Panc1 (cell line): ENCODE results near the gene COL27A1. TPM values are rescaled to one million over a fixed set of nuclear protein-coding genes. Genes with fewer than 3 reads are reported as not detected.

Experiments used
- ATAC-seq: fragments of 200-7000 bp; cut with Tn5 transposase; 2 replicates; pipeline ENCODE4 v1.9.1; 2020; ENCODE audit warnings: mild to moderate bottlenecking, moderate library complexity
- BruUV-seq: library from RNA; stranded (reverse); fragments of 400-500 nt; replicated peaks from 2 replicates; lab custom pipeline; 2021; lab: Mats Ljungman, UMichigan
- CTCF ChIA-PET: fragments of 300-600 bp; sonication (Branson Sonifier 250); formaldehyde crosslinking; loops from one replicate; lab custom pipeline; 2022; ENCODE audit warnings: antibody characterized with exemption; lab: Charles Lee
- POLR2A ChIA-PET: fragments of 300-600 bp; sonication (Branson Sonifier 250); formaldehyde crosslinking; loops from one replicate; lab custom pipeline; 2022; ENCODE audit warnings: antibody characterized with exemption; lab: Charles Lee
- DNase-seq: peaks from one replicate; pipeline ENCODE4 v3.0.0-alpha.2; 2010; ENCODE audit warnings: low read depth, low spot score
- H3K27ac ChIP-seq: 2 replicates; pipeline ENCODE4 v1.5.1; 2011; ENCODE audit warnings: mild to moderate bottlenecking, low read length, inconsistent platforms
- H3K27me3 ChIP-seq: fragments of 200-500 bp; sonication (Bioruptor generic); 2 replicates; pipeline ENCODE4 v1.6.0; 2014; ENCODE audit warnings: low read length, inconsistent platforms; ENCODE audit not compliant: control insufficient read depth, insufficient read depth
- H3K36me3 ChIP-seq: fragments of 200-500 bp; sonication (Bioruptor generic); 2 replicates; pipeline ENCODE4 v1.5.1; 2014; ENCODE audit warnings: inconsistent platforms, mild to moderate bottlenecking, low read length, moderate library complexity; ENCODE audit not compliant: control insufficient read depth, insufficient read depth
- H3K4me1 ChIP-seq: 2 replicates; pipeline ENCODE4 v1.5.1; 2011; ENCODE audit warnings: inconsistent platforms, mild to moderate bottlenecking, low read length, moderate library complexity; ENCODE audit not compliant: control insufficient read depth, insufficient read depth
- H3K4me3 ChIP-seq, 2 experiments: 2 replicates each; pipeline ENCODE4 v1.5.1; 2011 to 2012; ENCODE audit warnings: low read depth in 2 of 2, low read length in 2 of 2, mild to moderate bottlenecking in 2 of 2, inconsistent platforms in 1 of 2, moderate library complexity in 1 of 2
- H3K9me3 ChIP-seq: fragments of 200-500 bp; sonication (Bioruptor generic); 2 replicates; pipeline ENCODE4 v1.5.1; 2014; ENCODE audit warnings: low read depth, mild to moderate bottlenecking, inconsistent platforms, low read length, moderate library complexity; ENCODE audit not compliant: control insufficient read depth, insufficient read depth
- POLR2AphosphoS5 ChIP-seq: IDR thresholded peaks from 2 replicates; pipeline ENCODE4 v1.6.1; 2012; ENCODE audit warnings: mild to moderate bottlenecking, low read depth, low read length, moderate library complexity
- SIN3A ChIP-seq: IDR thresholded peaks from 2 replicates; pipeline ENCODE4 v1.6.1; 2012; ENCODE audit warnings: low read depth, mild to moderate bottlenecking, low read length, moderate library complexity, borderline replicate concordance; ENCODE audit not compliant: insufficient read depth
- TCF7L2 ChIP-seq: IDR thresholded peaks from 2 replicates; pipeline ENCODE4 v1.6.1; 2011; ENCODE audit warnings: mild to moderate bottlenecking, low read depth, low read length, inconsistent platforms
- in situ Hi-C: cut with HindIII; loops from 2 replicates; pipeline ENCODE4 v1.10.0; 2016; ENCODE audit warnings: low sequenced_read_pairs, low pct_unique_long_range_greater_than_20kb
- intact Hi-C: fragments of 100-400 bp; cut with micrococcal nuclease; formaldehyde crosslinking; loops from one replicate; pipeline ENCODE4 v1.10.0; 2022; ENCODE audit not compliant: unreplicated experiment
- total RNA-seq: library from RNA; stranded (reverse); gene quantifications from one replicate; pipeline ENCODE4 v1.2.1, GENCODE V29; 2021; ENCODE audit not compliant: unreplicated experiment
- TF ChIP-seq, protein P1 (sequence below), 2 experiments: IDR thresholded peaks; 2 replicates each; pipeline ENCODE4 v1.6.1; 2011 to 2012; ENCODE audit warnings: low read depth in 2 of 2, control low read depth in 1 of 2, low read length in 1 of 2, mild to moderate bottlenecking in 1 of 2, moderate library complexity in 1 of 2; ENCODE audit not compliant: insufficient read depth in 1 of 2
- TF ChIP-seq, protein P2 (sequence below): fragments of 450-650 bp; IDR thresholded peaks from 2 replicates; pipeline ENCODE4 v1.5.1; 2017; ENCODE audit warnings: mild to moderate bottlenecking

Gene COL27A1
- total RNA-seq, 1 experiment from 2014 or later = 5.1 TPM

DNA sequence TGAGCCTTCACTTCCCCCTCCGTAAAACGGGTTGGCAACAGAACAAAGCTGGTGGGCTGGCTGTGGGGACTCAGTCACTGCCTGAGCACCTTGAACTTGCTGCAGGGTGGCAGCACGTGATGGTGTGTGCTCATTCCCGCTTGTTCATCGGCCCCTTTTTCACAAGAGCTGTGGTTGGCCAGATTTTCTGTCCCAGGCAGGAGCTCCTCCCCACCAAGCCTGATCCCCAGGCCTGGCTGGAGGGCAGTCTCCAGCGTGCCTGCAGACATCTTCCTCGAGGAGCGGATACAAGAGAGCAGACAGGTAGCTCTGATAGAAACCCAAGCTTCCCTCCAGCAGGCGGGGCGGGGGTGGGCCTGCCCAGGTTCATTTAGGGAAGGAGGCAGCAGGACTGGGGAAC is 105.7 kb downstream of the COL27A1 start:
- CTCF ChIA-PET = no interaction called here
- Histone ChIP-seq H3K27me3 (no peaks in the 10 kb centered on the region), H3K4me1 (no peaks in the 10 kb centered on the region), H3K36me3 (no peaks in the 10 kb centered on the region), H3K9me3 (no peaks in the 10 kb centered on the region), H3K27ac (no peak overlapping the region), H3K4me3 (no peak overlapping the region)
- TF ChIP-seq SIN3A (no peak), POLR2AphosphoS5 (no peak), TCF7L2 (no peak)
- TF ChIP-seq, protein P1, sequence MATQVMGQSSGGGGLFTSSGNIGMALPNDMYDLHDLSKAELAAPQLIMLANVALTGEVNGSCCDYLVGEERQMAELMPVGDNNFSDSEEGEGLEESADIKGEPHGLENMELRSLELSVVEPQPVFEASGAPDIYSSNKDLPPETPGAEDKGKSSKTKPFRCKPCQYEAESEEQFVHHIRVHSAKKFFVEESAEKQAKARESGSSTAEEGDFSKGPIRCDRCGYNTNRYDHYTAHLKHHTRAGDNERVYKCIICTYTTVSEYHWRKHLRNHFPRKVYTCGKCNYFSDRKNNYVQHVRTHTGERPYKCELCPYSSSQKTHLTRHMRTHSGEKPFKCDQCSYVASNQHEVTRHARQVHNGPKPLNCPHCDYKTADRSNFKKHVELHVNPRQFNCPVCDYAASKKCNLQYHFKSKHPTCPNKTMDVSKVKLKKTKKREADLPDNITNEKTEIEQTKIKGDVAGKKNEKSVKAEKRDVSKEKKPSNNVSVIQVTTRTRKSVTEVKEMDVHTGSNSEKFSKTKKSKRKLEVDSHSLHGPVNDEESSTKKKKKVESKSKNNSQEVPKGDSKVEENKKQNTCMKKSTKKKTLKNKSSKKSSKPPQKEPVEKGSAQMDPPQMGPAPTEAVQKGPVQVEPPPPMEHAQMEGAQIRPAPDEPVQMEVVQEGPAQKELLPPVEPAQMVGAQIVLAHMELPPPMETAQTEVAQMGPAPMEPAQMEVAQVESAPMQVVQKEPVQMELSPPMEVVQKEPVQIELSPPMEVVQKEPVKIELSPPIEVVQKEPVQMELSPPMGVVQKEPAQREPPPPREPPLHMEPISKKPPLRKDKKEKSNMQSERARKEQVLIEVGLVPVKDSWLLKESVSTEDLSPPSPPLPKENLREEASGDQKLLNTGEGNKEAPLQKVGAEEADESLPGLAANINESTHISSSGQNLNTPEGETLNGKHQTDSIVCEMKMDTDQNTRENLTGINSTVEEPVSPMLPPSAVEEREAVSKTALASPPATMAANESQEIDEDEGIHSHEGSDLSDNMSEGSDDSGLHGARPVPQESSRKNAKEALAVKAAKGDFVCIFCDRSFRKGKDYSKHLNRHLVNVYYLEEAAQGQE (IDR thresholded peaks at IDR 0.05; ENCODE audit: insufficient read depth in 1 of 2, low read depth in 2 of 2, low read length in 1 of 2) = no peak
- TF ChIP-seq, protein P2, sequence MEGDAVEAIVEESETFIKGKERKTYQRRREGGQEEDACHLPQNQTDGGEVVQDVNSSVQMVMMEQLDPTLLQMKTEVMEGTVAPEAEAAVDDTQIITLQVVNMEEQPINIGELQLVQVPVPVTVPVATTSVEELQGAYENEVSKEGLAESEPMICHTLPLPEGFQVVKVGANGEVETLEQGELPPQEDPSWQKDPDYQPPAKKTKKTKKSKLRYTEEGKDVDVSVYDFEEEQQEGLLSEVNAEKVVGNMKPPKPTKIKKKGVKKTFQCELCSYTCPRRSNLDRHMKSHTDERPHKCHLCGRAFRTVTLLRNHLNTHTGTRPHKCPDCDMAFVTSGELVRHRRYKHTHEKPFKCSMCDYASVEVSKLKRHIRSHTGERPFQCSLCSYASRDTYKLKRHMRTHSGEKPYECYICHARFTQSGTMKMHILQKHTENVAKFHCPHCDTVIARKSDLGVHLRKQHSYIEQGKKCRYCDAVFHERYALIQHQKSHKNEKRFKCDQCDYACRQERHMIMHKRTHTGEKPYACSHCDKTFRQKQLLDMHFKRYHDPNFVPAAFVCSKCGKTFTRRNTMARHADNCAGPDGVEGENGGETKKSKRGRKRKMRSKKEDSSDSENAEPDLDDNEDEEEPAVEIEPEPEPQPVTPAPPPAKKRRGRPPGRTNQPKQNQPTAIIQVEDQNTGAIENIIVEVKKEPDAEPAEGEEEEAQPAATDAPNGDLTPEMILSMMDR = no peak
- in situ Hi-C loops = no loop called here
- ATAC-seq (no peak), DNase-seq (no peak)
- intact Hi-C loops = no loop called here
- no TSS peak for BruUV-seq
- POLR2A ChIA-PET = interaction anchor here (0.5 to 0.6 kb wide), 3 partner anchors 26 to 303 kb away, joined by 3 to 4 read pairs (median 3); no protein-coding TSS in a partner anchor

DNA sequence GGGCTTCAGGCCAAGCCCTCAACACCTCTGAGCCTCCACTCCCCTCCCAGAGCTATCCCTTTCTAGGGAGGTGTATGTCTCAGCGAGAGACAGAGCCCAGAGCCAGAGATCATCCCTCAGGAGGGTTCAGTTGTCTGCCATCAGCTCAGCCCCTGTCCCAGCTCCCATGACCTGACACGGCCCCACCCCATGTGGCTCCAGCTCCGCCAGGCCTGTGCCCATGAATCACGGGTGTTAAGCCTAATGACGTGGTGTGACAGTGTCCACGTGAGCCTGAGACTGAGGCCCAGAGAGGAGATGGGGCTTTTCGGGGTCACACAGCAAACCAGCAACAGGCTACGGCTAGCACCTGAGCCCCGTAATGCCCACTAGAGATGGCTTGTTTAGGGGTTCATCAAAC is 106.7 kb downstream of the COL27A1 start:
- in situ Hi-C loops = no loop called here
- Histone ChIP-seq H3K36me3 (no peaks in the 10 kb centered on the region), H3K9me3 (no peaks in the 10 kb centered on the region), H3K4me3 (no peak overlapping the region), H3K4me1 (no peaks in the 10 kb centered on the region), H3K27me3 (no peaks in the 10 kb centered on the region), H3K27ac (no peak overlapping the region)
- intact Hi-C loops = no loop called here
- no TSS peak for BruUV-seq
- ChIA-PET CTCF (interaction anchor here (1.2 kb wide), 1 partner anchor 105 kb away, joined by 3 read pairs; no protein-coding TSS in a partner anchor), POLR2A (no interaction called here)
- DNase-seq (no peak), ATAC-seq (no peak)
- TF ChIP-seq POLR2AphosphoS5 = no peak

DNA sequence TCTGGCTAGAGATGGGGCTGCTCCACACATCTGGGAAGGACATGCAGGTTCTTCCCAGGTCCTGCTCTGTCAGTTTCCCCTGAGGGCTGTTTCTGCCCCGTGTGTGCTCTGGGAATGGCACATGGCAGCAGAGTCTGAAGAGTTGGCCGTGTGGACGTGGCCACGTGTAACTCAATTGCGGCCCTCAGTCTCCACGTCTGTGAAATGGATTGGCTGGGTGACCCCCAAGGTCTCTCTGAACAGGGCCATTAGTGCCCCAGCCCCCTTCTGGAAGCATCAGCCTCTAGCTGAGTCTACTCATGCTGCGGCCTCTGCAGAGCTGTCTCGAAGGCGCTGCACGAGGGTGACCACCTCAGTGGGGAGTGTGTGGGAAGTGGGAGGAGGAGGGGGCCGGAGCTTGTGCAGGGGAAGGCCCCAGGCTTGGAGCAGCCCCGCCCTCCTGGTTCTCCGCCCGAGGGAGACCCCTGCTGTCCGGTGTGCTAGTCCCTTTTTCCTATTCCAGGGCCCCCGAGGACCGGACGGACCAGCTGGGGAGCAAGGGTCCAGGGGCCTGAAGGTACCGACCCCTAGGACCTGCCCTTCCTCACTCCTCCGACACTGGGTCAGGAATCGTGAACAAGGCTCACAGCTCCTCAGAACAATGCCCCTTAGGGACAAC is 108.6 kb downstream of the COL27A1 start:
- H3K4me1 ChIP-seq = no peaks in the 10 kb centered on the region
- BruUV-seq = no TSS peak
- in situ Hi-C loops (no loop called here), intact Hi-C loops (no loop called here)
- ChIA-PET CTCF (interaction anchor here (0.6 to 1.3 kb wide), 2 partner anchors 11 to 156 kb away, joined by 3 read pairs; no protein-coding TSS in a partner anchor), POLR2A (no interaction called here)
- H3K27ac ChIP-seq = no peak overlapping the region
- DNase-seq (no peak), ATAC-seq (no peak; the same call in 1 of the 2 replicates)
- no peaks in the 10 kb centered on the region for H3K9me3 ChIP-seq
- no peaks in the 10 kb centered on the region for H3K27me3 ChIP-seq
- H3K4me3 ChIP-seq = no peak overlapping the region
- TF ChIP-seq, protein P2 = no peak; the same call in 1 of the 2 replicates
- no peak for TF ChIP-seq TCF7L2
- TF ChIP-seq POLR2AphosphoS5 = no peak
- no peak for TF ChIP-seq SIN3A
- TF ChIP-seq, protein P1 (IDR thresholded peaks at IDR 0.05; ENCODE audit: insufficient read depth in 1 of 2, low read depth in 2 of 2, low read length in 1 of 2) = no peak
- no peaks in the 10 kb centered on the region for H3K36me3 ChIP-seq
